Measurements from ENCODE around the gene TPR.
"Not testable (repeated sequence)": the region's sequence is repeated elsewhere in the genome, so short reads cannot be mapped to it uniquely, and the experiment has no call there.

DNA sequence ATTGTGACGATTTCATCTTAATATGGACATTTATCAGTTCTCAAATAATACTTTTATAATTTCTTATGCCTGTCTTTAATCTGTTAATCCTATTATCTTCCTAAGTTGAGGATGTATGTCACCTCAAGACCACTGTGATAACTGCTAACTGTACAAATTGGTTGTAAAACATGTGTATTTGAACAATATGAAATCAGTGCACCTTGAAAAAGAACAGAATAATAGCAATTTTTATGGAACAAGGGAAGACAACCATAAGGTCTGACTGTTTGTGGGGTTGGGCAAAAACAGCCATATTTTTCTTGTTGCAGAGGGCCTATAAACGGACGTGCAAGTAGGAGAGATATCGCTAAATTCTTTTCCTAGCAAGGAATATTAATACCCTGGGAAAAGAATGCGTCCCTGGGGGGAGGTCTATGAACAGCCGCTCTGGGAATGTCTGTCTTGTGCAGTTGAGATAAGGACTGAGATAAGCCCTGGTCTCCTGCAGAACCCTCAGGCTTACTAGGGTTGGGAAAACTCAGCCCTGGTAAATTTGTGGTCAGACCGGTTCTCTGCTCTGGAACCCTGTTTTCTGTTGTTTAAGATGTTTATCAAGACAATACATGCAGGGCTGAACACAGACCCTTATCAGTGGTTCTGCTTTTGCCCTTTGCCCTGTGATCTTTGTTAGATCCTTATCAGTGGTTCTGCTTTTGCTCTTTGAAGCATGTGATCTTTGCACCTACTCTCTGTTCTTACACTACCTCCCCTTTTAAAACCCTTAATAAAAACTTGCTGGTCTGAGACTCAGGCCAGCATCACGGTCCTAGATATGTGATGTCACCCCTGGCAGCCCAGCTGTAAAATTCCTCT lies 27.0 kb downstream of the TPR start:
- TF ChIP-seq EZH2phosphoT487 (IDR thresholded peaks at IDR 0.05; ENCODE audit: borderline replicate concordance, low read depth); POLR2AphosphoS5 (IDR thresholded peaks at IDR 0.05; ENCODE audit: low read depth, low read length); MEF2A (IDR thresholded peaks at IDR 0.05; ENCODE audit: borderline replicate concordance, low read depth); RFX5 (IDR thresholded peaks at IDR 0.05; ENCODE audit: low read length); EP300 (IDR thresholded peaks at IDR 0.05; ENCODE audit: borderline replicate concordance in 1 of 2, low read depth in 1 of 2, low read length in 1 of 2); FOXJ3 (CRISPR knock-in tag; IDR thresholded peaks at IDR 0.05): not testable (repeated sequence)
- TF ChIP-seq, protein P1, sequence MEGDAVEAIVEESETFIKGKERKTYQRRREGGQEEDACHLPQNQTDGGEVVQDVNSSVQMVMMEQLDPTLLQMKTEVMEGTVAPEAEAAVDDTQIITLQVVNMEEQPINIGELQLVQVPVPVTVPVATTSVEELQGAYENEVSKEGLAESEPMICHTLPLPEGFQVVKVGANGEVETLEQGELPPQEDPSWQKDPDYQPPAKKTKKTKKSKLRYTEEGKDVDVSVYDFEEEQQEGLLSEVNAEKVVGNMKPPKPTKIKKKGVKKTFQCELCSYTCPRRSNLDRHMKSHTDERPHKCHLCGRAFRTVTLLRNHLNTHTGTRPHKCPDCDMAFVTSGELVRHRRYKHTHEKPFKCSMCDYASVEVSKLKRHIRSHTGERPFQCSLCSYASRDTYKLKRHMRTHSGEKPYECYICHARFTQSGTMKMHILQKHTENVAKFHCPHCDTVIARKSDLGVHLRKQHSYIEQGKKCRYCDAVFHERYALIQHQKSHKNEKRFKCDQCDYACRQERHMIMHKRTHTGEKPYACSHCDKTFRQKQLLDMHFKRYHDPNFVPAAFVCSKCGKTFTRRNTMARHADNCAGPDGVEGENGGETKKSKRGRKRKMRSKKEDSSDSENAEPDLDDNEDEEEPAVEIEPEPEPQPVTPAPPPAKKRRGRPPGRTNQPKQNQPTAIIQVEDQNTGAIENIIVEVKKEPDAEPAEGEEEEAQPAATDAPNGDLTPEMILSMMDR (IDR thresholded peaks at IDR 0.05), result not testable (repeated sequence)
- TF ChIP-seq, protein P2, sequence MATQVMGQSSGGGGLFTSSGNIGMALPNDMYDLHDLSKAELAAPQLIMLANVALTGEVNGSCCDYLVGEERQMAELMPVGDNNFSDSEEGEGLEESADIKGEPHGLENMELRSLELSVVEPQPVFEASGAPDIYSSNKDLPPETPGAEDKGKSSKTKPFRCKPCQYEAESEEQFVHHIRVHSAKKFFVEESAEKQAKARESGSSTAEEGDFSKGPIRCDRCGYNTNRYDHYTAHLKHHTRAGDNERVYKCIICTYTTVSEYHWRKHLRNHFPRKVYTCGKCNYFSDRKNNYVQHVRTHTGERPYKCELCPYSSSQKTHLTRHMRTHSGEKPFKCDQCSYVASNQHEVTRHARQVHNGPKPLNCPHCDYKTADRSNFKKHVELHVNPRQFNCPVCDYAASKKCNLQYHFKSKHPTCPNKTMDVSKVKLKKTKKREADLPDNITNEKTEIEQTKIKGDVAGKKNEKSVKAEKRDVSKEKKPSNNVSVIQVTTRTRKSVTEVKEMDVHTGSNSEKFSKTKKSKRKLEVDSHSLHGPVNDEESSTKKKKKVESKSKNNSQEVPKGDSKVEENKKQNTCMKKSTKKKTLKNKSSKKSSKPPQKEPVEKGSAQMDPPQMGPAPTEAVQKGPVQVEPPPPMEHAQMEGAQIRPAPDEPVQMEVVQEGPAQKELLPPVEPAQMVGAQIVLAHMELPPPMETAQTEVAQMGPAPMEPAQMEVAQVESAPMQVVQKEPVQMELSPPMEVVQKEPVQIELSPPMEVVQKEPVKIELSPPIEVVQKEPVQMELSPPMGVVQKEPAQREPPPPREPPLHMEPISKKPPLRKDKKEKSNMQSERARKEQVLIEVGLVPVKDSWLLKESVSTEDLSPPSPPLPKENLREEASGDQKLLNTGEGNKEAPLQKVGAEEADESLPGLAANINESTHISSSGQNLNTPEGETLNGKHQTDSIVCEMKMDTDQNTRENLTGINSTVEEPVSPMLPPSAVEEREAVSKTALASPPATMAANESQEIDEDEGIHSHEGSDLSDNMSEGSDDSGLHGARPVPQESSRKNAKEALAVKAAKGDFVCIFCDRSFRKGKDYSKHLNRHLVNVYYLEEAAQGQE (IDR thresholded peaks at IDR 0.05; ENCODE audit: low read depth, low read length), result not testable (repeated sequence)
- TF ChIP-seq, protein P3, sequence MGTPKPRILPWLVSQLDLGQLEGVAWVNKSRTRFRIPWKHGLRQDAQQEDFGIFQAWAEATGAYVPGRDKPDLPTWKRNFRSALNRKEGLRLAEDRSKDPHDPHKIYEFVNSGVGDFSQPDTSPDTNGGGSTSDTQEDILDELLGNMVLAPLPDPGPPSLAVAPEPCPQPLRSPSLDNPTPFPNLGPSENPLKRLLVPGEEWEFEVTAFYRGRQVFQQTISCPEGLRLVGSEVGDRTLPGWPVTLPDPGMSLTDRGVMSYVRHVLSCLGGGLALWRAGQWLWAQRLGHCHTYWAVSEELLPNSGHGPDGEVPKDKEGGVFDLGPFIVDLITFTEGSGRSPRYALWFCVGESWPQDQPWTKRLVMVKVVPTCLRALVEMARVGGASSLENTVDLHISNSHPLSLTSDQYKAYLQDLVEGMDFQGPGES (IDR thresholded peaks at IDR 0.05; ENCODE audit: low read depth, low read length), result not testable (repeated sequence)
- TF ChIP-seq, protein P4, sequence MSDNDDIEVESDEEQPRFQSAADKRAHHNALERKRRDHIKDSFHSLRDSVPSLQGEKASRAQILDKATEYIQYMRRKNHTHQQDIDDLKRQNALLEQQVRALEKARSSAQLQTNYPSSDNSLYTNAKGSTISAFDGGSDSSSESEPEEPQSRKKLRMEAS (IDR thresholded peaks at IDR 0.05; ENCODE audit: low read depth), result not testable (repeated sequence)
